Measurements from ENCODE around the gene IRS1.

The IRS1 gene

DNA sequence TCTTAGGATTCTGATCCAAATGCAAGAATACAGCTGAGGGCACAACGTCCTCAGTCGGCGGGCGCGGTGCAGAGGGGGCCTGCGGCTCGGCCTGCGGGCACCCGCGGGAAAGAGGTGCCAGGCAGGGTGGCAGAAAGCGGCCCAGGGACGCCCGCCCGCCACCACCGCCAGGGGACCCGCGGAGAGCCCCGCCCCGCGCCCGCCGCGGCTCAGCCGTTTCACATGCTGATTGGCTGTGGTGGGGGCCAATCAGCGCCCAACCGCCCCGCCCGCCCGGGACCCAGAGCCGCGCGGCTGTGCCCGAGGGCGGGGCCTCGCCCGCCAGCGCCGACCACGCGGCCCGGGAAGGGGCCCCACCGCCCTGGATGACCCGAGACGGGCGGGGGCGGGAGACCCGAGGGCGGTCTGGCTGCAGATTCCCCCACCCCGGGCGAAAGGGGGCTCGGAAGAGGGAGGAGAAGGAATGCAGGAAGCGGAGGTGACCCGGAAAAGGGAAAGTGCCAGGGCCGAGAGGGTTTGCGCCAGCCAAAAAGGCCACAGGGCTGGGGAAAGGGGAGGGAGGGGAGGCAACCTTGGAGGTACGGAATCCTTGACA lies 8.0 kb downstream of the IRS1 start:
- DNase-seq (ENCODE audit: low read depth in 2 of 2, low spot score in 1 of 2), result peak; percentile 76 to 84

DNA sequence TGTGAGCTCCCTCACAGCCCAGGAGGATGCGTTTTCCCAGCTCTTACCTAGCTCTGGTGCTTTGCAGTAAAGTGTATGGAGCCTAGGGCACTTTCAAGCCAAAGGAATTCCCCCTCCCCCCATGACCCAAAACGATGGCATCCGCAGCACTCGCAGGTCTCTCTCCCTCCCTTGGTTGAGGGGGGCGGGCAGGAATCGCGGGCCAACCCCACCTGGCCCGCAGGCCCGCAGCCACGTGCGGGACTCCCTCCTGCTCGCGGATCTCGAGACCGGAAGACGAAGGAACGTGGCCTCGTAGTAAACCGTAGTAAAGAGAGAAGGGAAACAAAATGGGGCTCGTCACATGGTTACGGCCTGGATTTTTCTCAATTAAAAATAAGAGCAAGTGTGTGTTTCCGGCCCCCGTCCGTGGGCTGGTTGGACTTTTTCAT lies 8.5 kb downstream of the IRS1 start:
- peak in 1 of 2 donors; percentile 30 for DNase-seq (ENCODE audit: low read depth in 2 of 2, low spot score in 1 of 2)

DNA sequence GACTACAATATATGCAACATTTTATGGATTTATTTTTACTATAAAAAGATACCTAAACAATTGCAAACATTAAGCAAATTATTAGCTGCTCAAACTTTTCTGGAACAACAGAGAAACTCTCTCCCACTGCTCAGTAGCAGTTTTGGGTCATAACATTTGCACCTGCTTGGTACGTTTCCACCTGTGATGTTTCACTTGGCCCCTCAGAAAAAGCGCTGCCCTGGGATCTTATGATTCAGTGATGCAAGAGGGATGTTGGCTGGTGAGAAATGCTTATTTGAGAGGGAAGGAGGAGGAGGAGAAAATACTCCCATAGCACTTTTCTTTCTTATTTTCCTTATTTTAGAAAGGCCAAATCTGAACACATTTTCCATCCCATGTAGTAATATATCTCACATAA lies 9.2 kb downstream of the IRS1 start:
- DNase-seq (ENCODE audit: low read depth in 2 of 2, low spot score in 1 of 2), result no peak

DNA sequence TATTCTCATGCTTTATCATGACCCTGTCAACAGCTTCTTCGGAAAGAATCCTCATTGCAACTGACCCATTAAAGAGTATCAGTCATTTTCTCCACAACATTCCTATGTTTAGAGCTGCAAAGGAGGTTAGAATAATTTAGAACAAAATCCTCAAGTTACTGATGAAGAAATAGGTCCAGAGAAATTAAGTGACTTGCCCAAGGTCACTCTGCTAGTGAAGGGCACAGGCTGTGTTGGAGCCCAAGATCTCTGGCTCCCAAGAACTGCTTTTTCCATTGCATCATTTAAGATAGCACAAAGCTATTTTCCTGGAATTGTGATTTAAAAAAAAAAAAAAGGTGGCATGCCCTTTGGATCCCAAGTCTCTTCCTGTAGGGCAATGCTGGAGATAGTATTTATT lies 9.6 kb downstream of the IRS1 start:
- no peak for DNase-seq (ENCODE audit: low read depth in 2 of 2, low spot score in 1 of 2)

DNA sequence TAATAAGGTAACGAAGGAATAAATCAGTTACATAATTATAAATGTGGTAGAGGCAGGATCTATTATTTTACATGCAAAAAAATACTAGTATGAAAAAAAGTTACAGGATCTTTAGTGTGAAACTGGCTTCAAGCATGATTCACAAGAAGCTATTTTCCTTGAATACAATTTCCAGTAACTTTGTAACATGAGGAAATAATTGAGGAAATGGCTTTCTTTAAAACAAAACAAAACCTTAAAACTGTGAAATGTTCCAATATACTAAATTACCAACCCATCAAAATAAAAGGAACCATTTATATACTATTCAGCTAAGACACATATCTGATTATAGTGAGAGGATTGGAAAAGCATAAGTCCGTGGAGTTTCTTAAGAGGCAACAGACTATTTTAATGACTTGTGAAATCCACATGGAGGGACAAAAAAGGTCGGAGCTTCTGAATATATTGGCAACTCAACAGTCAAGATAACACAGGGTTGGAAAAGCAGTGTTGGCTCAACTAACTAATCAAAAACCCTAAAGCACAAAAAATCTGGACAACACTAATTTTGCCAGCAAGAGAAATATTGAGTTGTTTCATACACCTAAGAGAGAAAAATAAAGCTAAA lies 10.6 kb downstream of the IRS1 start:
- no peak for DNase-seq (ENCODE audit: low read depth in 2 of 2, low spot score in 1 of 2)

DNA sequence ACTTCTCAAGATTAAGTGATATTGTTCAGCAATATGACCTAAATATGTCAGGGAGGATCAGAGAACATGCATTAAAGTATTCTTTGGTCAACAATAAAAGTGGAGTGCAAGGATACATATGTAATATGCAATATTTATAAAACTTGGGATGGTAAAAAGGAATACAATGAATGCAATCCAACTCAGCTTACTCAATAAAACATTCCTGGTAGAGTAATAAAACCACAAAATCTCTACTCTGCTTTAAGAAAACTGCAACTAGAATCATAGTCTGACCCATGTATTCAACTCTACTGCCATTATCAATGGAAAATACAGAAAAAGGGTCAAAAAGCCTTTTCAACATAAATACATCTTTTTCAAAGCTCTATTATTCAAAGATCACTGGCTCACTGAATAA lies 11.6 kb downstream of the IRS1 start:
- DNase-seq (ENCODE audit: low read depth in 2 of 2, low spot score in 1 of 2), result no peak

DNA sequence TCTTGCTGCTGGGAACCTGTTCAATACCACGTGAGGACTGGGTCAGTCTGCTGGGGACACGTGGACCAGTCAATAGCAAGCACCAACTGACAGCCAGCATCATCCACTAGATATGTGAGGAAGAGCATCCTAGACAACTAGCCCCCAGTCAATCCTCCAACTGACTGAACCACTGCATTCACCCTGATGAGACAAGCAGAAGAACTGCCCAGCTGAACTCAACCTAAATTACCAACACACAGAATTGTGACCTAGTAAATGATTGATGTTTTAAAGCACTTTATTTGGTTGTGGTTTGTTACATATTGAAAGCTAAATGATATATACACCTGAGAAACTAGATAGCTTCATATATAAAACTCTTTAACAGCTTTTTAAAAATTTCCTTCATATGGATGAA lies 15.7 kb downstream of the IRS1 start:
- DNase-seq (ENCODE audit: low read depth in 2 of 2, low spot score in 1 of 2), result no peak

DNA sequence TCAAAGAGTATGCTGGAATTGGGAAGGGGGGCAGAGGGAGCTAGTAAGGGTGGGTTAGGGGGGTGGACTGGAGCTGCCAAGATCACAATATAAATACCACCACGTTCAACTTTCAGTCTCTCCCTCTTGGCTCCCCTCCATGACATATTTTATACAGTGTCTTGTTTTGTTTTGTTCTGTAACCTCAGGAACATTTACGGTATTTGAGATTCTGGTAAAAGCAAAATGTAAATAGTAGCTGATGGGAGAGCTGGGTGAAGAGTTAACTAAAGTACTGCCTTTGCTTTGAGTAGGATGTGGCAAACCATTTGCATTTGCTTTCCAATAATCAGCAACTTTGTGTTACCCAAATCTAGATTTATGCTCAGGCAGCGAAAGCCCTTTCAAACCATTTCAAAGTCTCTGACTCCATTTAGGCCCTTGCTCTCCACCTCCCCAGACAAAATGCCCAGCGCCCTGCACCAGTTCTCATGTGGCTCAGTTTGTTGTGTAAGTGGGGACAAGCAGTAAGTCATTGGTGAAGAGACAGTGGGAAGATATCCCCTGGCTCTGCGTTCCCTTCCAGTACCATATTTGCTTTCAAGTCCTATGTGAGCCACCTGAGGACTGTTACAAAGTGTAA lies 17.4 kb downstream of the IRS1 start:
- no peak for DNase-seq (ENCODE audit: low read depth in 2 of 2, low spot score in 1 of 2)

DNA sequence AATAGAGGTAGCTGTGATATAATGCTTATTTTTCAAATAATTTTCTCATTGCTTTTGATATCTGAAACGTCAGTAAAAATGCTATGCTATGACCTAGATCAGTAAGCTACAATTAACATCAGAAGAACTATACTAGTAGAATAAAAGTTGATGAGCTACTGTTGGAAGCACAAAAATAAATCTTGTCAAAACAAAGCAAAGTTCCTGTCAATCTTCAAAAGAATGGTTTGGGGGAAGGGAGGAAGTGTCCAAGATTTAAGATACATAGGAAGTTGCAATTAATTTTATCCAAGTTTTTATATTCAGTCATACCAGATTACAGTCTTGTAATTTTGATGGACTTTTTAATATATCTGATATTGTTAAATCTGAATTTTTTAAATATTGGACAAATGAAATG lies 19.2 kb downstream of the IRS1 start:
- no peak for DNase-seq (ENCODE audit: low read depth in 2 of 2, low spot score in 1 of 2)

DNA sequence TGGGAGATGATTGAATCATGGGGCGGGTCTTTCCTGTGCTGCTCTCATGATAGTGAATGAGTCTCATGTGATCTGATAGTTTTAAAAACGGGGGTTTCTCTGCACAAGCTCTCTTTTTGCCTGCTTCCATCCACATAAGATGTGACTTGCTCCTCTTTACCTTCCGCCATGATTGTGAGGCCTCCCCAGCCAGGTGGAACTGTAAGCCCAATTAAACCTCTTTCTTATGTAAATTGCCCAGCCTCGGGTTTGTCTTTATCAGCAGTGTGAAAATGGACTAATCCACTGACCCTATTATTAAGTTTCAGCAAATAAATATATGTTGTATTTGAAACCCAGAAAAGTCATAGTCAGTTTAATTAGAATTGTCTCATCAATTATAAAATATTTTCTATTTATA lies 22.0 kb downstream of the IRS1 start:
- DNase-seq (ENCODE audit: low read depth in 2 of 2, low spot score in 1 of 2), result no peak

DNA sequence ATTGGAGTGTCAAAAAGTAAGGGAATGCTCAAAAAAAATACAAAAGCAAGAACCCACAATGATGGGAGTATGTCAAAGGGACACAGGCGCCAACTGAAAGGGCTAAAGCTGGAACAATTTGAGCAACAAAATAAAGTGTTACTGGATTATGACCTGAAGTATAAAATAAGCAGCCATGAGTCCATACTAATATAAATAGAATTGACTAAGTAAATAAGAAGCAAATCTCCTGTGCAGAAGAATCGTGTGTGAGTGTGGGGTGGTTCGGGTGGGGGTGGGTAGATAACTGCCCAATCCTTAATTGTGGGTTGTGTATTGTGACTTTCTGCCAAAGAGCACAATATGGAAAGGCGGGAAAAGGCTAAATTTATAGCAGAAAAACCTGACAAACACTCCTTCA lies 23.5 kb downstream of the IRS1 start:
- no peak for DNase-seq (ENCODE audit: low read depth in 2 of 2, low spot score in 1 of 2)

DNA sequence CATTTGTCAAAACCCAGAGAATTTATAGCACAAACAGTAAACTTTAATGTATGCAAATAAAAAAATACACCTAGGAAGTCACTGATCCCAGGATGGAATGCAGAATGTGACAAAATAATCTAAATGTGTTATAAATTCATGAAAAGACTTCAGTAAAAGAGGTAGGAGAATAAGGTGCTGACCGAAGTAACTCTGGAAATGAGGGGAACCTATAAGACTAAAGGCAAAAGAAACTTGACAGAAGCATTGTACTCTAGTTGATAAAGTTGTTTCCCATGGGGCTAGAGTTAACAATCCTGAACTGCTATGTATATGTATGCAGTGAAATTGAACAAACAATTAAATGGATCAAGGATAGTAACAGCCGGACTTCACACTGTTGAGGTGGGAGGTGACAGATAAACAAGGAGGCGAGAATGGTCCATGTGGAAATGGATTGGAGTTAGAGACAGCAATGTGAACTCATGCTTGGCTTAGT lies 24.5 kb downstream of the IRS1 start:
- DNase-seq (ENCODE audit: low read depth in 2 of 2, low spot score in 1 of 2), result no peak

DNA sequence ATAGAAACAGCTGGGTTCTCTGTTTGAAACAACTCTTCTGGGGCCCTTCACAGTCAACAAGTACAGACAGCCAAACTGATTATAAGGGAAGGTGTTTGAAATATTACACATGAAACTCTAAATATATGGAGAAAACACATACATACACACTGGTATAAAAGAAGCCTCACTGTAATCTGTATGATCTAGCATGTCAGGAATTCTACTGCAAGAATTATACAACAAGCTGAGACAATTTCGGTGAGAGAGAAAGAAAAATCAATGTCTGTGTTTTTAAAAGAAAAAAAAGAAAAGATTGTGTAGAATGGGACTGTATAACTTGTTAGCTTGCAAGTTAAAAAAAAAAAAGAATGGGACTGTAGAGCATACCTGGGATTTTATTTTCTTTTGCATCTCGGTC lies 26.3 kb downstream of the IRS1 start:
- DNase-seq (ENCODE audit: low read depth in 2 of 2, low spot score in 1 of 2), result no peak

DNA sequence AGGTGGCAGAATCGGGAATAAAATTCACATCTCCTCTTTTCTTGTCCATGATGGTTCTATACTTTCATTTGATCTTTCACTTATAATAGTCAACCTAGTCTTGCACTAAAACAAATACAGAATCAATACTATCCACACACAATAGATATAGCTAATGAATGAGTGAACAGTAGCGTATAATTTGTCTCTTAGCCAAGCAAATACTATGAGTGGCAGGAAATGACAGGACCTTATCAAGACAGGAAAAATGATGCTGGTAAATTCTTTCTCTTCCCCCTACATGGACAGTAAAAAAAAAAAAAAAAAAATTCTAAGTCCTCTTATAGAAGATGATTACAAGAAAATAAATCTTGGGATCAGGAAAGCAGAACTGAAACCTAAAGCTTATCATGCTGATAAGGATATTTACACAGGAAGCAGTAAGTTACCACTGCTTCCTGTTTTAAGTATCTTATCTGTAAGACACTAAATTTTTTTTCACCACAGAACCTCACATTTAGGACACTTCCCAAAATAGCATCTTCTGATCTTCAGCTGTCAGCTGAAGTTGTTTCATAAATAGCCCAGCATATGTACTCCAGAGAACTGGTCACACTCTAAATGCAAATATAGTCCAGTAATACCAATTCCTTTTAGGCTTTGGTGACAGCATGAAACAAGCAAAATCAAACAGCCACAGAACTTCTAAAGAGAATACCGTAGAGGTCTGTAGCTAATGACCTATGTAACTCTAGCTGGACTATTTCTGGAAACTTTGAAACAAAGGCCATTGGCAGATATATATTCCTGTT lies 27.0 kb downstream of the IRS1 start:
- no peak for DNase-seq (ENCODE audit: low read depth in 2 of 2, low spot score in 1 of 2)

DNA sequence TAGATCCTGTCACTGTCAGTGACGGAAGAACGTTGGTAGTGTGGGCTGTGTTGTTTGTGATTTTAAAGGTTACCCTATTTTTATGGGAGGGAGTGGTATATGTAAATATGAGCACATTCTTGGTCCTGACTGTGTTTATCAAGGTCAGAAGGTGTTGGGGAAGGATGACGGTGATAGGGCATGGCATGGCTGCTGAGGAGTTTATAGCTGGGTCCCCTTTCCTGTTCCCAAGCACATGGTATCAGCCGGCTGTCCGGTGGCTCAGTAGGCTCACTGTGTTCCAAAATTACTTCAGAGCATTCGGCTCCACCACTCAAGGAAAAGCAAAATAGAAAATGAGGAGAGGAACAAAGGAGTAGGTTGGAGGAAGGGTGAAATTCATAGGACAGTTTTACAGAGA lies 28.6 kb downstream of the IRS1 start:
- DNase-seq (ENCODE audit: low read depth in 2 of 2, low spot score in 1 of 2), result no peak

DNA sequence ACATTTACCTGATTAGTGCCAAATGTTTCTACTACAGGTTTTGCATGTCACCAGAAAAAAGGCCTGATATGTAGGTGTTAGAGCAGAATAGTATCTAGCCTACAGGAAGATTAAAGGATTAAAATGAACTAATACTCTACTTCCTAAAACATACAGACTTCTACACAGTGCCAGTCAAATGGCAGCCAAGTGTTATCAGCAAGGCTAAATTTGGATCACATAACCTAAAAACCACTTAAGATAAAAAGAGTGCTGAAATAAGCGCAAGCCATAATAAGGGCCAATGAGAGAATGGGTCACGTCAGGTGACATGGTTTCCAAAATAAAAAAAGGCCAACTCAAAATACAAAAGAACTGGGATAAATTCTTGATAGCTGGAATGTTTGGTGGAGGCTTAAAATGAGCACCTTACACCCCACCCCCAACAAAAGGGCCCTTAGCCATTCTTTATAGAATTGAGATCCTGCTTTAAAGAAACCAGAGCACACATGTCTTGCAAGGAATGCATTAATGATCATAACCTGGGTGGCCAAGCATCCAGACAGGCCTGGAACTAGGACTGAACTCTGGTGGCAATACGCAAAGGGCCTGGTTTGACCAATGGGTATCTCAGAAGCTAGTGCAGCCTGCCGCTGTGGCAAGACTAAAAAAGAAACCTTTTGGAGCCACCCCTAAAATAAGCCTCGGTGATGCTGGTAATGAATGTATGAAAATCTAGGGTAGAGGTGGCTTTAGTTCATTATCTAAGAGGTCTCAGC lies 32.4 kb downstream of the IRS1 start:
- no peak for DNase-seq (ENCODE audit: low read depth in 2 of 2, low spot score in 1 of 2)

DNA sequence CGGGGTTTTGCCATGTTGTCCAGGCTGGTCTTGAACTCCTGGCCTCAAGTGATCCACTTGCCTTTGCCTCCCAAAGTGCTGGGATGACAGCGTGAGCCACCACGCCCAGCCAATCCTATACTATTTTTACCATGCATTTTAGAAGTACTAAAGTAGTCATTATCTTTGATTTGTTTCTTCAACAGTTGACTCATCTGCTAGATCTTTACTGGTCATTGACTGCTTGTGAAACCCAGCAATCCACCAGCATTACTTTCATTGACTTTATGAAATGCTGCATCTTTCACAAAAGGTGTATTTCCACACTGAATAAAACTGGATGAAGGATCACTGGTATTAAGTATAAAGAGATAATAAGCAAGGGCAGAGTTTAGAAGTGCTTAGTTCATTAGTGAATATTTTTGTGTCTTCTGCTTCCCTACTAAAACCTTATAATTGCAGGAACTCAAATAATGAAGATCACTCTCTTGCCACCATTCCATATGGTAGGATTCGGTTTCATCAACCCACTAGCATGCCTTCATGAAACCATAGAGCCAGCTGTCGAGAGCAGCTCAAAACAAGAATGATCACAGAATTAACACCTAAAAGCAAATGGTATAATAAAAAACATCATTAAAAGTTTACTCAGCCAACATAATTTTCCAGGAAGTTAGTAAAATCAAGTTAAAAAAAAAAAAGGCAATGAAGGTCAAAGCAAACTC lies 33.1 kb downstream of the IRS1 start:
- no peak for DNase-seq (ENCODE audit: low read depth in 2 of 2, low spot score in 1 of 2)

DNA sequence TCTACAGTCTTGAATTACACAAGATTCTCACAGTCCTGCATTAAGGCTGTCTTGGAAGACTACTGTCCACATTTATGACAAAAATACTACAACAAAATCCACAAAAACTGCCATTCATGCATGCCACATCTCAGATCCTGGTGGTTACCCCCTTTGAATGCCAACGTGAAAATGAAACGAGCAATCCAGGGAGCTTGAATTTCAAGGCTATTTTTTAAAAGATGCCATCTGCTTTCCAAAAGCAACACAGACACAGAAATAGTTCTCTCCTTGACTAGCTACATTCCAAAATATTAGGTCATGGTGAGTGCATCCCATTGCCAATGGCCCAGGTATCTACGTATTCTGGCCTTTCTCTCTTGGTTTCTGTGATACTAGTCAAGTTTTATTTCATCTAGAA lies 36.3 kb downstream of the IRS1 start:
- DNase-seq (ENCODE audit: low read depth in 2 of 2, low spot score in 1 of 2), result no peak

DNA sequence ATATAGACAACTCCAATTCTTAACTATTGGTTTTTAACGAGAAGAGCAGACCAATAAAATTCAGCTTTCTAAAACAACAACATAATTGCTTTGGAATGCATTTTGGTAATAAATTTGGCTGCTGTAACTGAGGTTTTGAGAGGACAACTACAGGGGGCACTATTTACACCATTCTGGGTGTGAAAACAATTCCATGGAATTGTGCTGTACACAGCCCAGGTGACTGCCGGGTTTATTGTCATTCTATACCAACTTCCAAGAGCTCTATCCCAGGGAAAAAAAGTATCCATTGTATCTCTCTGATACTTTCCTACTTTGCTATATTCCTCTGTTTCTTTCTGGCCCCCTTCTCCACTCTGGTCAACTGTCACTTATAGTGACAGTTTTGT lies 38.4 kb downstream of the IRS1 start:
- no peak for DNase-seq (ENCODE audit: low read depth in 2 of 2, low spot score in 1 of 2)

DNA sequence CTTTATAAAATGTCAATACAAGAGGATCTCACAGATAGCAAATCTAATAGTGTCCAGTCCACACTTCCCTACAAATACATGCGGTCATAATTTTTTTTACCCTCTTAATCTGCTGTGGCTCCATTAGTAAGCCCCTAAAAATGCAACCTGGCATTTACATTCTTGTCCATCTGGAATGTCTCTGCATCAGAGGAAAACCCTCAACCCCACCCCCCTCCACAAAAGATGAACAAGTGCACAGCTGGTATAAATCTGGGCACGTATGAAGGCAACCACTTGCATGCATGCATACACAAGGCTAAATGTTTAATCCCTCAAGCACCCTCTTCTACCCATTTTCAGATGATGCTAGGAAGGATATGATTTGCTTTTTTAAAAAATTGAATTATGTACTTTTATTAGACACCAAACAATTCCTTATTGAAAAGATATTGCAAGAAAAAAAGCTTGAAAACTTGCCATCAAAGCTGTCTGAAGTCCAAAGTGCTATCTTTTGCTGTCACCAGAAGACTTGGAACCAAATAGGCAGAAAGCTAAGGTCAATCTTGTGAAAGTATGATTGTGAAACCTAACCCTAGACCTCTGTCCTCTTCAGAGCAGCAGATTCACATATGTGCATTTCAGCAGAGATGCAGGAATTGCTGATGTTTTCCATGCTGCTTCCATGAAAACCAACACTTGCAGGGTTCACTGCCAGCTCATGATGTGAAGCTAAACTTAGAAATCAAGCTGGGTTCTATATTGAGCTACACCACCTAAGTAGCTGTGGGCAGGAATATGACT lies 39.0 kb downstream of the IRS1 start:
- no peak for DNase-seq (ENCODE audit: low read depth in 2 of 2, low spot score in 1 of 2)
